Tibial nerve (tissue), 4 donors: ENCODE data around the gene OTUD7B.

Source experiments
- CTCF ChIP-seq, 5 experiments: fragments of 200-600 bp in 3 of 5; fragments of 450-650 bp in 2 of 5; sonication (generic) in 3 of 5; IDR thresholded peaks; one replicate each; pipeline ENCODE4 v1.5.1; 2016 to 2019; ENCODE audit warnings: antibody characterized with exemption in 5 of 5, mild to moderate bottlenecking in 3 of 5, moderate library complexity in 2 of 5
- EP300 ChIP-seq, 2 donors: sonication (generic); formaldehyde crosslinking; IDR thresholded peaks; one replicate each; pipeline ENCODE4 v1.6.1; 2017; ENCODE audit warnings: antibody characterized with exemption in 2 of 2, mild to moderate bottlenecking in 1 of 2

DNA sequence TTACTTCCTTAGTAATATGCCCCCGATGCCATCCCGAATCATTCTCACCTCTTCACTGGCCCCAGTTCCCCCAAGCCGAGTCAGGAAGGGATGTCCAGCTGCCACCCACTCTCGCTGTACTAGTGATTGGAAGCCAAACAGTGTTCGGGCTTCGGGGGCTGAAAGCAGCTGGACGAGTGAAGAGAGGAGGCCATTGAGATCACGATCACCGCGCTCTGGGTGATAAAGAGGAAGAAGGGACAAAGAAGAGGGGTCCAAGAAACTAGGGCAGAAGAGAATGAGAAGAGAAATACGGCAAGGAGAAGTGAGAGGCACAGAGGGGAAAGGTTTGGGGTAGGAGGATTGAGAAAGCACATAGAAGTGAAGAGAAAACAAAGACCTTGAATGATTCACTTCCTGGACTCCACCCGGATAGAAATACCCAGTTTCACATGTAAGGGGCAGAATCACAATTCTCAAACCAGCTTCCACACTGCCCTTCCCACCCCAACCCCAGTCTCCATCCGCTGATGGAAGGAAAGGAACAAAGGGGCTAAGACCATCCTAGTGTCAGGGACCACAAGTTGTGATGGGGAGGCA is 79.2 kb downstream of the OTUD7B start:
- TF ChIP-seq CTCF (IDR thresholded peaks at IDR 0.05), result no peak
- no peak for TF ChIP-seq EP300 (IDR thresholded peaks at IDR 0.05)
